ENCODE data around the gene NUBP2.

GRCh38 chr16:1792836-1793577, 10.2 kb downstream of the NUBP2 start:
- TF ChIP-seq CTCF (IDR thresholded peaks at IDR 0.05): no peak
- no peak for TF ChIP-seq ZFX (IDR thresholded peaks at IDR 0.05; ENCODE audit: borderline replicate concordance)

Data from 22Rv1 (cell line).